Measurements from ENCODE around the gene ERF. TPM values are rescaled to one million over a fixed set of nuclear protein-coding genes. Genes with fewer than 3 reads are reported as not detected.

The ERF gene
- total and polyA plus RNA-seq, 2 of the 8 experiments (the other 6 are each of a cell fraction or from before 2014, with no cell fraction given) = 43.7 to 62.7 TPM

DNA sequence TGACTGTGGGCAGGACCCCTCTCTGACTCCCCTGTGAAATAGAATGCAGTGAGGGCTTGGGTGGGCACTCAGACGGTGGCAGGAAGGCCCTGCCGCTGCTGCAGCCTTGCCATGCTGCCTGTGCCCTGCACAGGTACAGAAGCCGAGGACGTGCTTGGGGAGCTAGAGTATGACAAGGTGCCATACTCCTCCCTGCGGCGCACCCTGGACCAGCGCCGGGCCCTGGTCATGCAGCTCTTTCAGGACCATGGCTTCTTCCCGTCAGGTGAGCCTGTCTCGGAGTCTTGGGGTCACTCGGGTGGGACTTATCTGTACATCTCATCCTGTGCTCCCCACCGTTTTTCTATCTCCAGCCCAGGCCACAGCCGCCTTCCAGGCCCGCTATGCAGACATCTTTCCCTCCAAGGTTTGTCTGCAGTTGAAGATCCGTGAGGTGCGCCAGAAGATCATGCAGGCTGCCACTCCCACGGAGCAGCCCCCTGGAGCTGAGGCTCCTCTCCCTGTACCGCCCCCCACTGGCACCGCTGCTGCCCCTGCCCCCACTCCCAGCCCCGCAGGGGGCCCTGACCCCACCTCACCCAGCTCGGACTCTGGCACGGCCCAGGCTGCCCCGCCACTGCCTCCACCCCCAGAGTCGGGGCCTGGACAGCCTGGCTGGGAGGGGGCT, 39.7 kb upstream of the ERF start:
- ChIA-PET POLR2A (ENCODE audit: partially characterized antibody) (interaction anchor here (0.5 to 4.1 kb wide), 9 partner anchors 8 to 212 kb away, joined by 3 to 20 read pairs (median 4); no protein-coding TSS in a partner anchor), CTCF (ENCODE audit: partially characterized antibody) (interaction anchor here (1.0 to 10.6 kb wide), 11 partner anchors 8 to 79 kb away, joined by 3 to 155 read pairs (median 8); partner anchors contain the start of gene GSK3A)
- Histone ChIP-seq H4K5ac (ENCODE audit: insufficient read length, low read depth, low read length) (no peak overlapping the region), H3K4me1 (replicated peaks in 1 of 4; ENCODE audit: control insufficient read depth in 3 of 4, insufficient read depth in 4 of 4, low read length in 3 of 4) (peaks cover 0 to 2% (median under 1%) of the 10 kb centered on the region in 4 experiments; a peak in 5 of 7 replicates), H3K4me2 (ENCODE audit: insufficient read depth in 1 of 2, low read depth in 2 of 2, low read length in 2 of 2) (no peak overlapping the region), H3K27me3 (replicated peaks in 1 of 4; ENCODE audit: control insufficient read depth in 3 of 4, extremely low read depth in 1 of 4, insufficient read depth in 3 of 4, low read length in 3 of 4) (no peaks in the 10 kb centered on the region), H3K79me2 (ENCODE audit: control insufficient read depth in 1 of 2, insufficient read depth in 2 of 2, low read length in 2 of 2) (no peaks in the 10 kb centered on the region), H3K9ac (replicated peaks in 1 of 4; ENCODE audit: extremely low read depth in 1 of 4, low read depth in 3 of 4, low read length in 3 of 4) (no peak overlapping the region), H2BK5ac (ENCODE audit: low read depth, low read length) (peak overlapping the region; percentile 16; the same call in 1 of the 2 replicates), H2AFZ (ENCODE audit: low read length) (no peak overlapping the region), H3K79me1 (ENCODE audit: low read depth, low read length) (peaks cover 2% of the 10 kb centered on the region; the same call in 1 of the 2 replicates), H3K14ac (ENCODE audit: insufficient read length) (no peak overlapping the region), H2AK5ac (ENCODE audit: low read depth, low read length) (no peak overlapping the region), H3K23me2 (ENCODE audit: low read depth, low read length) (no peaks in the 10 kb centered on the region), H3K56ac (replicated peaks; ENCODE audit: insufficient read length, low read depth, low read length) (no peak overlapping the region), H3K9me3 (ENCODE audit: insufficient read depth in 2 of 2, low read depth in 1 of 2, low read length in 1 of 2) (no peaks in the 10 kb centered on the region), H3K4ac (replicated peaks; ENCODE audit: insufficient read length, low read depth, low read length) (no peak overlapping the region), H3K23ac (ENCODE audit: insufficient read length) (no peak overlapping the region), H2BK20ac (ENCODE audit: low read length) (no peak overlapping the region), H3K36me3 (ENCODE audit: control insufficient read depth in 2 of 4, insufficient read depth in 4 of 4, low read length in 3 of 4) (peaks cover 0 to 46% (median 33%) of the 10 kb centered on the region in 4 experiments; a peak in 6 of 8 replicates), H3K18ac (ENCODE audit: extremely low read depth, low read length) (no peak overlapping the region), H4K20me1 (replicated peaks in 1 of 2; ENCODE audit: control insufficient read depth in 1 of 2, insufficient read depth in 2 of 2, low read length in 2 of 2) (peaks cover 0 to 12% of the 10 kb centered on the region in 2 experiments), H3K27ac (ENCODE audit: low read depth, low read length) (no peak overlapping the region), H4K8ac (ENCODE audit: extremely low read depth, insufficient read depth, low read length) (no peak overlapping the region), H2BK15ac (ENCODE audit: low read length) (no peak overlapping the region), H2BK120ac (replicated peaks; ENCODE audit: low read depth, low read length) (no peak overlapping the region), H3K4me3 (ENCODE audit: extremely low read depth in 1 of 4, insufficient read depth in 2 of 4, low read depth in 3 of 4, low read length in 4 of 4) (no peak overlapping the region), H4K91ac (replicated peaks; ENCODE audit: insufficient read length, low read length) (no peak overlapping the region), H2BK12ac (ENCODE audit: low read depth, low read length) (no peak overlapping the region)
- WGBS, 2 experiments (ENCODE audit: extremely low coverage in 1 of 2, insufficient coverage in 1 of 2, insufficient read length in 1 of 2, insufficient replicate concordance in 2 of 2, low coverage in 1 of 2, low lambda C conversion rate in 2 of 2, missing lambda C conversion rate in 1 of 2) = 93% methylated on average over 21 of the region's 24 CpGs; no CpG with 5 or more reads in 1 of the 2 experiments
- FAIRE-seq (no peak), DNase-seq (ENCODE audit: low read depth in 1 of 2, low spot score in 2 of 2) (no peak)
- TF ChIP-seq E2F6 (IDR thresholded peaks at IDR 0.05) = no peak
